ENCODE results near the gene CMTM7. TPM values are rescaled to one million over a fixed set of nuclear protein-coding genes. Genes with fewer than 3 reads are reported as not detected.

Gene CMTM7
- total RNA-seq, 1 donor from 2014 or later, result 11.8 TPM

GRCh38 chr3:32484436-32484835 lies 92.8 kb downstream of the CMTM7 start:
- Mint-ChIP-seq H3K9me3 (no peaks in the 10 kb centered on the region), H3K4me3 (no peak overlapping the region), H3K27ac (no peak overlapping the region), H3K27me3 (ENCODE audit: insufficient read depth, low read depth) (no peaks in the 10 kb centered on the region), H3K4me1 (no peaks in the 10 kb centered on the region), H3K36me3 (peaks cover 18% of the 10 kb centered on the region)
- no peaks in the 10 kb centered on the region for H3K4me1 ChIP-seq
- H2AFZ ChIP-seq (replicated peaks), result no peak overlapping the region
- no peaks in the 10 kb centered on the region for H3K36me3 ChIP-seq
- H3K9ac ChIP-seq, result no peak overlapping the region
- no peak overlapping the region for H3K4me2 ChIP-seq
- H3K27ac ChIP-seq, result no peak overlapping the region
- H3K4me3 ChIP-seq, result no peak overlapping the region
- DNase-seq (ENCODE audit: low spot score), result no peak
- H3F3A ChIP-seq (ENCODE audit: low read depth), result no peaks in the 10 kb centered on the region
- H3K79me2 ChIP-seq (ENCODE audit: low read depth), result no peaks in the 10 kb centered on the region
- H3K9me3 ChIP-seq (ENCODE audit: low read depth), result no peaks in the 10 kb centered on the region
- no peaks in the 10 kb centered on the region for H3K27me3 ChIP-seq
- no peaks in the 10 kb centered on the region for H4K20me1 ChIP-seq (ENCODE audit: low read depth)
- no peak for TF ChIP-seq EZH2phosphoT487 (IDR thresholded peaks at IDR 0.05)
- no peak for TF ChIP-seq EZH2 (IDR thresholded peaks at IDR 0.05)
- TF ChIP-seq, protein P1, sequence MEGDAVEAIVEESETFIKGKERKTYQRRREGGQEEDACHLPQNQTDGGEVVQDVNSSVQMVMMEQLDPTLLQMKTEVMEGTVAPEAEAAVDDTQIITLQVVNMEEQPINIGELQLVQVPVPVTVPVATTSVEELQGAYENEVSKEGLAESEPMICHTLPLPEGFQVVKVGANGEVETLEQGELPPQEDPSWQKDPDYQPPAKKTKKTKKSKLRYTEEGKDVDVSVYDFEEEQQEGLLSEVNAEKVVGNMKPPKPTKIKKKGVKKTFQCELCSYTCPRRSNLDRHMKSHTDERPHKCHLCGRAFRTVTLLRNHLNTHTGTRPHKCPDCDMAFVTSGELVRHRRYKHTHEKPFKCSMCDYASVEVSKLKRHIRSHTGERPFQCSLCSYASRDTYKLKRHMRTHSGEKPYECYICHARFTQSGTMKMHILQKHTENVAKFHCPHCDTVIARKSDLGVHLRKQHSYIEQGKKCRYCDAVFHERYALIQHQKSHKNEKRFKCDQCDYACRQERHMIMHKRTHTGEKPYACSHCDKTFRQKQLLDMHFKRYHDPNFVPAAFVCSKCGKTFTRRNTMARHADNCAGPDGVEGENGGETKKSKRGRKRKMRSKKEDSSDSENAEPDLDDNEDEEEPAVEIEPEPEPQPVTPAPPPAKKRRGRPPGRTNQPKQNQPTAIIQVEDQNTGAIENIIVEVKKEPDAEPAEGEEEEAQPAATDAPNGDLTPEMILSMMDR (IDR thresholded peaks at IDR 0.05), result no peak

DNA sequence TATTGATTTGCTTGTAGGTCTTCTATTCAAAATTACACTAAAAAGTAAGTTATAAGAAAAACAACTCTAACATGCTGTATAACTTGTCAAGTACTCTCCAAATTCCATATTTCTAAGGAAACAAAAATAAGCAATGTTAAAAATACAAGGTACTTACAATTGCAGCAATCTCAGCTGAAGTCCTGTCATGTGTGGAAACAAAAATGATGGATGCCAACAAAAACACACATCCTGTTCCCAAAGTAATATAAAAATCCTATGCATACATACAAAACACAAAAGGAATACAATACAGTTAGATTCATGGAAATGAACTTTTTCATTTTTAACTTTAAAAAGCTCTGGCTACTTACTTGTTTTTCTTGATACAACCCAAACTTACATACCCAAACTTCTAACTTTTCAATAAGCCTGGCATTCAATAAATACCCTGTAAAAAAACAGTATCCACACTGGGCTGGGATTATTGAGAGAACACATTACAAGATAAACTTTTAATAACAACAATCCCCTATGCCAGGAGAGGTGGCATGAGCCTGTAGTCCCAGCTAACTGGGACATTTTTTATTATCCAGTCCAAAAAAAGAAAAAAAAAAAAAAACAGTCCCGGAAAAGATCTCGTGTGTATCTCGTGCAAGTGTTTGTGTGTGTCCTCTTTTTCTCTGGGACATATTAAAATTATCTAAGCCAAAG lies 96.3 kb downstream of the CMTM7 start:
- H3K9me3 Mint-ChIP-seq, result no peaks in the 10 kb centered on the region
- H3K27me3 Mint-ChIP-seq (ENCODE audit: insufficient read depth, low read depth), result no peaks in the 10 kb centered on the region
- peaks cover 4% of the 10 kb centered on the region for H3K36me3 Mint-ChIP-seq
- Histone ChIP-seq H3K4me2 (no peak overlapping the region), H3K79me2 (ENCODE audit: low read depth) (peaks cover 7% of the 10 kb centered on the region), H3K36me3 (no peaks in the 10 kb centered on the region), H4K20me1 (ENCODE audit: low read depth) (peaks cover 7% of the 10 kb centered on the region), H3K9ac (no peak overlapping the region), H3K4me3 (no peak overlapping the region), H3K9me3 (ENCODE audit: low read depth) (no peaks in the 10 kb centered on the region), H3F3A (ENCODE audit: low read depth) (no peaks in the 10 kb centered on the region), H2AFZ (replicated peaks) (no peak overlapping the region), H3K4me1 (no peaks in the 10 kb centered on the region), H3K27me3 (no peaks in the 10 kb centered on the region), H3K27ac (no peak overlapping the region)
- H3K4me1 Mint-ChIP-seq, result no peaks in the 10 kb centered on the region
- no peak for DNase-seq (ENCODE audit: low spot score)
- H3K4me3 Mint-ChIP-seq, result no peak overlapping the region
- no peak for TF ChIP-seq EZH2 (IDR thresholded peaks at IDR 0.05)
- no peak for TF ChIP-seq EZH2phosphoT487 (IDR thresholded peaks at IDR 0.05)
- TF ChIP-seq, protein P1 (IDR thresholded peaks at IDR 0.05), result no peak
- no peak overlapping the region for H3K27ac Mint-ChIP-seq

- Mint-ChIP-seq H3K9me3 (no peaks in the 10 kb centered on the region), H3K36me3 (peaks cover 4% of the 10 kb centered on the region), H3K4me1 (no peaks in the 10 kb centered on the region), H3K4me3 (no peak overlapping the region), H3K27ac (no peak overlapping the region), H3K27me3 (ENCODE audit: insufficient read depth, low read depth) (no peaks in the 10 kb centered on the region)
- Histone ChIP-seq H3K9me3 (ENCODE audit: low read depth) (no peaks in the 10 kb centered on the region), H3K9ac (no peak overlapping the region), H3K27me3 (no peaks in the 10 kb centered on the region), H3F3A (ENCODE audit: low read depth) (no peaks in the 10 kb centered on the region), H3K36me3 (no peaks in the 10 kb centered on the region), H3K4me2 (no peak overlapping the region), H3K4me1 (no peaks in the 10 kb centered on the region), H3K27ac (no peak overlapping the region), H3K79me2 (ENCODE audit: low read depth) (peaks cover 7% of the 10 kb centered on the region), H4K20me1 (ENCODE audit: low read depth) (peaks cover 12% of the 10 kb centered on the region), H2AFZ (replicated peaks) (no peak overlapping the region), H3K4me3 (no peak overlapping the region)
- DNase-seq (ENCODE audit: low spot score), result no peak
- TF ChIP-seq EZH2phosphoT487 (IDR thresholded peaks at IDR 0.05), result no peak
These were observed 96.9 kb downstream of the CMTM7 start for GRCh38 chr3:32488474-32489008.

Data from neural progenitor cell (in vitro differentiated cells).